Brain microvascular endothelial cell (primary cell): ENCODE data around the gene SIL1.
"Not testable (repeated sequence)": the region's sequence is repeated elsewhere in the genome, so short reads cannot be mapped to it uniquely, and the experiment has no call there.

Source experiments
- DNase-seq: peaks from one replicate; pipeline ENCODE4 v3.0.0-alpha.2; 2020
- H3K27ac ChIP-seq: fragments of 250-450 bp; sonication (Bioruptor Pico); 2 replicates; pipeline ENCODE4 v1.5.1; 2020; ENCODE audit warnings: mild to moderate bottlenecking, moderate library complexity
- H3K27me3 ChIP-seq: fragments of 250-450 bp; sonication (Bioruptor Pico); replicated peaks from 2 replicates; pipeline ENCODE4 v1.5.1; 2020; ENCODE audit warnings: mild to moderate bottlenecking
- H3K36me3 ChIP-seq: fragments of 250-450 bp; sonication (Bioruptor Pico); replicated peaks from 2 replicates; pipeline ENCODE4 v1.5.1; 2020; ENCODE audit warnings: mild to moderate bottlenecking
- H3K4me3 ChIP-seq: 2 replicates; pipeline ENCODE4 v1.5.1; 2011; ENCODE audit warnings: low read depth, mild to moderate bottlenecking, control low read depth, low read length, moderate library complexity
- in situ Hi-C: cut with HindIII; loops from 2 replicates; pipeline ENCODE4 v1.10.0; 2017; ENCODE audit warnings: low sequenced_read_pairs, low pct_ligation_motif_present
- TF ChIP-seq, protein P1 (sequence below): IDR thresholded peaks from 2 replicates; pipeline ENCODE4 v1.5.1; 2011; ENCODE audit warnings: low read depth, mild to moderate bottlenecking, moderate library complexity, low read length, control low read depth, inconsistent platforms; ENCODE audit errors: missing control alignments

Gene SIL1

DNA sequence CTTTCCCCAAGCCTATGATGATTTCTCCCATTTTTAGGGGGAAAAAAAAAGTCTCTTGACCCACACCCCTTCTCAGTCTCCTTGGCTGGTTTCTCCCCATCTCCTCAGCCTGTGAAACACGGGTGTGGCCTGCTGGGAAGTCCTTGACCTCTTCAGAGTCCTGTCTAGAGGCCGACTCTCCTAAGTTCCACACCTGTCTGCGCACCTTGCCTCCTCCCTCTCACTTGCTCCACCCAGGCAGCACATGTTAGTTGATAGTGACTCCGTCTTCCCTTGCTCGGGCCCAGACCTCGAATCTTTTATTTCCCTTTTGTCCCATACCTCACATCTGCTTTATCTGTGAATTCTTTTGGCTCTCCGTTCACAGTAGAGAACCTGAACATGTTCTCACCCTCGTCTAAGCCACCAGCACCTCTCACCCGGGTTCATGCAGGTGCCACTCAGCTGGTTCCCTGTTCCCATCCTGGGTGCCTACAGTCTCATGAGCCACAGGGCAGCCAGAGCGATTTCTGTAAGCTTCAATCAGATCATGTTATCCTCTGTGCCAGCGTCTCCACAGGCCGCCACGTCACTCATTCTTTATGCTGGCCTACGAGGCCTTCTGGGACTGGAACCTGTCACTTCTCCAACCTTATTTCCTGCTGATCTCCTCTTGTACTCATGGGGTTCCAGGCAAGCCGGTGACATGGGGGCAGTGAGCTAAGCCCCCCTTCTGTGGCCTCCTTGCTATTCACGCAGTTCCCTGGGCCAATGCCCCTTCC lies 271.3 kb downstream of the SIL1 start:
- Histone ChIP-seq H3K27ac (no peak overlapping the region), H3K4me3 (no peak overlapping the region), H3K36me3 (peaks cover 64% of the 10 kb centered on the region), H3K27me3 (no peaks in the 10 kb centered on the region)
- in situ Hi-C loops = no loop called here
- DNase-seq = no peak
- TF ChIP-seq, protein P1, sequence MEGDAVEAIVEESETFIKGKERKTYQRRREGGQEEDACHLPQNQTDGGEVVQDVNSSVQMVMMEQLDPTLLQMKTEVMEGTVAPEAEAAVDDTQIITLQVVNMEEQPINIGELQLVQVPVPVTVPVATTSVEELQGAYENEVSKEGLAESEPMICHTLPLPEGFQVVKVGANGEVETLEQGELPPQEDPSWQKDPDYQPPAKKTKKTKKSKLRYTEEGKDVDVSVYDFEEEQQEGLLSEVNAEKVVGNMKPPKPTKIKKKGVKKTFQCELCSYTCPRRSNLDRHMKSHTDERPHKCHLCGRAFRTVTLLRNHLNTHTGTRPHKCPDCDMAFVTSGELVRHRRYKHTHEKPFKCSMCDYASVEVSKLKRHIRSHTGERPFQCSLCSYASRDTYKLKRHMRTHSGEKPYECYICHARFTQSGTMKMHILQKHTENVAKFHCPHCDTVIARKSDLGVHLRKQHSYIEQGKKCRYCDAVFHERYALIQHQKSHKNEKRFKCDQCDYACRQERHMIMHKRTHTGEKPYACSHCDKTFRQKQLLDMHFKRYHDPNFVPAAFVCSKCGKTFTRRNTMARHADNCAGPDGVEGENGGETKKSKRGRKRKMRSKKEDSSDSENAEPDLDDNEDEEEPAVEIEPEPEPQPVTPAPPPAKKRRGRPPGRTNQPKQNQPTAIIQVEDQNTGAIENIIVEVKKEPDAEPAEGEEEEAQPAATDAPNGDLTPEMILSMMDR = no peak

DNA sequence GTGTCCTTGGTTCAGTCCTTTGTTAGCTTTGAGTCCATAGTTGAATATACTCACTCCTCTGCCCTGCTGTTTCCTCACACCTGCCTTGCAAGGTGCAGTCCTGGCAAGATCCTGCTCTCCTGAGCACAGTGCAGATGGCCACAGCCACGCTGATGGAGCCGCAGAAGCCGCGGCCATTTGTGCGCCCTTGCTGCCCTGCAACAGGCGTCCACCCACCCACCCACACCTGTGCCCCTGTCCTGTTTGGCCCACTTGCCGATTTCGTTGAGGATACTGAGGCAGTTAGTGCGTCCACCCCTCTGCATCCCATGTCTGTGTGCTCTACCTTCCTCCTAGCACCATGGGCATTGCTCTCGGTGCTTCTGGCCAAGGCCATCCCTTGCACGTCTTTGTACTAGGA lies 271.9 kb downstream of the SIL1 start:
- Histone ChIP-seq H3K4me3 (no peak overlapping the region), H3K27ac (no peak overlapping the region), H3K36me3 (peaks cover 58% of the 10 kb centered on the region), H3K27me3 (no peaks in the 10 kb centered on the region)
- in situ Hi-C loops = no loop called here
- no peak for DNase-seq
- TF ChIP-seq, protein P1 = no peak

DNA sequence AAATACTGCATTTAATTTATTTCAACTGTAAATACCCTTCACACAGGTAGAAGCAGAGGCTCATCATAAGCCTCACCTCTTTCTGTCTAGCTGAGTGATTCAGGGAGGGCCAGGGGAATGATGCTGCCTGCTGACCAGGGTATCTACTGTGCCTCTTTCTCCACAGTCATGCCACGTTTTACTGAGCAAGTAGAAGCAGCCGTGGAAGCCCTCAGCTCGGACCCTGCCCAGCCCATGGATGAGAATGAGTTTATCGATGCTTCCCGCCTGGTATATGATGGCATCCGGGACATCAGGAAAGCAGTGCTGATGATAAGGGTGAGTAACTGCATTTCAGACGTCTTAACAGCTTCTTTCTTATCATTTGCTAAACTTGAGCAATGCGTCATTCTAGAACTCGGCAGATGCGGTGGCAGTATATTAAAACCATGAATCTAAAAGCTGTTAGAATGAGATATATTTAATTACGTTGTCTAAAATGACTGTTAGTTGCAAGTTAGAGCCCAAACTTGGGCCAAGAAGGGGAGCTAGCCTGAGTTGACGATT lies 273.0 kb downstream of the SIL1 start:
- Histone ChIP-seq H3K36me3 (peaks cover 47% of the 10 kb centered on the region), H3K27me3 (no peaks in the 10 kb centered on the region), H3K27ac (no peak overlapping the region), H3K4me3 (no peak overlapping the region)
- TF ChIP-seq, protein P1 = no peak
- in situ Hi-C loops = no loop called here
- DNase-seq = no peak

DNA sequence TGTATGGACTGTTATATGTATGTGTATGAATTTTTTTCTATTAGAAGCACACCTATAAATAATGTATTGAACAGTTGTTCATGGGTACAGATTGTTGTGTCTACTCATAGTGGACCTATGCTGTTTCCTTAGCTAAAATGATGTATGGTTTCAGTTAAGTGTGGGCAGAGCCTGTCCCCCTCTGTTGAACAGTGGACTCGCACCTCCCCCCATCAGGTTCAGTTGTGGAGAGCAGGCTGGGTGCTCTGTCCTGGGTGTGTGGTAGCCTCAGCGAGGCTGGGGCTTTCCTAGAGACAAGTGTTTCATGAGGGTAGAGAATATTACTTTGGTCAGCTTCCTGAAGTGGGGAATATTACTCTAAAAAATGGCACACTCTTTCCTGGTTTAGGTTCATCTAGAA lies 275.7 kb downstream of the SIL1 start:
- no peaks in the 10 kb centered on the region for H3K27me3 ChIP-seq
- in situ Hi-C loops = no loop called here
- no peak overlapping the region for H3K4me3 ChIP-seq
- TF ChIP-seq, protein P1 = no peak
- no peak for DNase-seq
- no peak overlapping the region for H3K27ac ChIP-seq
- peaks cover 35% of the 10 kb centered on the region for H3K36me3 ChIP-seq

DNA sequence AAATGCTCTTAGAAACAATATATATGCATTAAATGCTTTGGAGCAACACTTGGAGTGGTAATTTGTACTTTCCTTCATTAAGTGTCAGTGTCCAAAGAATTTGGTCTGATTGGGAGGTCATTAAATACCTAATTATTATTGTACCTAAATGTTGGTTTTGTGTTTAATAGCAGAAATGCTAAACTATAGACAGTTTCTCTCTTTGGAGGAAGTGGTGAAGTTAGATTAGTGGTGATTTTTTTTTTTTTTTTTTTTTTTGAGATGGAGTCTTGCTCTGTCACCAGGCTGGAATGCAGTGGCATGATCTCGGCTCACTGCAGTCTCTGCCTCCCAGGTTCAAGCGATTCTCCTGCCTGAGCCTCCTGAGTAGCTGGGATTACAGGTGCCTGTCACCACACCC lies 276.8 kb downstream of the SIL1 start:
- H3K27ac ChIP-seq, in situ Hi-C loops, H3K4me3 ChIP-seq, H3K27me3 ChIP-seq: not testable (repeated sequence)
- DNase-seq = peak; percentile 47
- H3K36me3 ChIP-seq = peaks cover 26% of the 10 kb centered on the region

DNA sequence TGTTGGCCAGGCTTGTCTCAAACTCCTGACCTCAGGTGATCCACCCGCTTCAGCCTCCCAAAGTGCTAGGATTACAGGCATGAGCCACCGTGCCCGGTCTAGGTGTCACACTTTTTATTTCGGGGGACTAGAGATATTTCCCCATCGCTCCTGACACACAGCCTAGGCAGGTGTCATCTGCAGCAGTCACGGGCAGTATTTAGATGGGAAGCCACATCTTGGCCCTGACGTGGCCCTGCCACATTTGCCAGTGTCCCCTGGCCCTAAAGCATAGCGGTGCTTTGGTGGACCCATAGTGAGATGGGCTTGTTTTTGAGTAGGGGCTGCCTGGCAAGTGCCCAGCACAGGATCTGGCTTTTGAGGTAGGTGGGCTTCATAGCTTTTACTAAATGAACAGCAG lies 278.0 kb downstream of the SIL1 start:
- no peaks in the 10 kb centered on the region for H3K27me3 ChIP-seq
- in situ Hi-C loops = no loop called here
- TF ChIP-seq, protein P1 = no peak
- no peak overlapping the region for H3K4me3 ChIP-seq
- peaks cover 17% of the 10 kb centered on the region for H3K36me3 ChIP-seq
- no peak for DNase-seq
- no peak overlapping the region for H3K27ac ChIP-seq
